ENCODE measurements around the gene DSCAML1. TPM values are rescaled to one million over a fixed set of nuclear protein-coding genes. Genes with fewer than 3 reads are reported as not detected.

Gene DSCAML1
- total RNA-seq, 1 experiment from 2014 or later, result 0.59 TPM

DNA sequence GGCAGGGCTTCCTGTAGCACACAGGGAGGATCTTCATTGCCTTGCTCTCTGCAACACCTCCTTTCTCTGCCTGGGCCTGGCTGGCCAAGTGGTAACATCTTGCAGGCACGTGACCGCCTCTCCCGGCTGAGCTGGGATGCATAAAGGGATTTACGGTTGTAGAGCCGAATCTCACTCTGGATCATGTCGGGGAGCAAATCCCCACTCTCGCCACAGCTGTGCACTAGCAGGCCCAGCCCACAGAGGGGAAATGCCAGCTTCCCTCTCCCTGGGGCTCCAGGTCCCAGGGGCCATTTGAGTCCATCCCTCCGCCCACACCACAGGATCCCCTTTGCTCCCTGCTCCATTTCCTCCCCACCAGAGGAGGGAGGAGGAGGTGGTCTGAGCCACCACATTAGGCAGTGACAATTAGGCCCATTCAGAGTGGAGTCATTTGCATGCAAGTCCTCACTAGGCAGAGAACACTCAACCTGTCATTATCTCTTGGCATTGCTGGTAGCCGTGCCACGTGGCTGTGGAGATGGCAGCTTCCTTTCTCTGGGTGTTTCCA, 196.7 kb downstream of the DSCAML1 start:
- H3K36me3 ChIP-seq (replicated peaks; ENCODE audit: control insufficient read depth, insufficient read depth, low read length), result no peaks in the 10 kb centered on the region
- H3K27me3 ChIP-seq (ENCODE audit: control insufficient read depth, insufficient read depth, low read length), result no peaks in the 10 kb centered on the region; the same call in 1 of the 2 replicates
- no peak for DNase-seq
- no peak overlapping the region for H3K4me3 ChIP-seq (ENCODE audit: insufficient read depth, low read depth, low read length)

DNA sequence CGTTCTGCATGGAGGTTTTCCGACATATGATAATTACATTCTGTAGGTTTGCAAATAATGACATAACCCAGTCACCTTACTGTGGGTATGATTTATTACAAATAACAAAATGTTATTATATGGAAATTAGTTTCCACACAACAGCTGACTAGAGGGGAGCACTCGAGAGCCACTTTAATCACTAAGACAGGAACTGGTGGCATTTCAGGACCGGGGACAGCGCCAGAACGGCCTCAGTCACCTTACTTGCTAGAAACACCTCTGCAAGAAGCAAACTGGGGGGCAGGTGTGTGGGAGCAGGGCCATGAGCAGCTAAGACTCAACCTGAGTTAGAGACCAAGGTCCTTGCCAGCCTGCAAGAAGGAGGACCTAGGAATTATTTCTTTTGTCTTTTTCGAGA, 199.9 kb downstream of the DSCAML1 start:
- H3K36me3 ChIP-seq (replicated peaks; ENCODE audit: control insufficient read depth, insufficient read depth, low read length), result no peaks in the 10 kb centered on the region
- no peaks in the 10 kb centered on the region for H3K27me3 ChIP-seq (ENCODE audit: control insufficient read depth, insufficient read depth, low read length)
- H3K4me3 ChIP-seq (ENCODE audit: insufficient read depth, low read depth, low read length), result no peak overlapping the region
- DNase-seq, result peak; percentile 80

DNA sequence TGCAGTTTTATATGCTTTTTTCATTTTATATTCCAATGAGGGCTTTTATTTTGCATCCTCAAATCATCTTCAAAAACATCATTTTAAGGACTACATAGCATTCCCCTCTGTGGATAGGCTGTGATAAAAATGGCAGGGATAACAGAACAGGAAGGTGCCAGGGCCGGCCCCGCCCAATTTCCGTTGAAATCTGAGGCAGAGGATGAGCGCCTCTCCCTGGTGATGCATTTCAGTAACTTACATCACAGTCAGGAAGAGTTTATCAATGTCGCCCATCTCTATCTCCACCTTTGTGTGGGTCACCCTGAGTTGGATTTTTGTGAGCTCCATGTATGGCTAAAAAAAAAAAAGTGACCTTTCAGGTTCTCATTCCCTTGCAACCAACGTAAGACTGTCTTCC, 201.6 kb downstream of the DSCAML1 start:
- peak; percentile 71 for DNase-seq
- no peaks in the 10 kb centered on the region for H3K27me3 ChIP-seq (ENCODE audit: control insufficient read depth, insufficient read depth, low read length)
- H3K4me3 ChIP-seq (ENCODE audit: insufficient read depth, low read depth, low read length), result no peak overlapping the region
- H3K36me3 ChIP-seq (replicated peaks; ENCODE audit: control insufficient read depth, insufficient read depth, low read length), result no peaks in the 10 kb centered on the region

DNA sequence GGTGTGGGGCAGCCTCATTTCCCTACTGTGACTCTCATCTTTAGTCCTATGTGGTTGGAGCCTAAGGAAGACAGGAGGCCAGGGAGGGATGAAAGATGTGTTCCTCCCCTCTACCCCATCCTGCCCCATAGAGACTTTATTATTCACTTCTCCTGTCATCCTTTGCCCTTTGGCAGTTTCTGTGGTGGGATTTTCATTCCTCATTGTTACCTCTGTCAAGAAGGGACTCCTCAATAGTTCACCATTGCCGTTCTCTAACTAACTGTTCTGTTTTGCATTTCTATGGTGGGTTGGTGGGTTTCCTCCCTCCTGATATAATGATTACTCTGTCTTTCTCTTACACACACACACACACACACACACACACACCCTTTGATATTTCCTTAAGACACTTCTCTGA, 202.3 kb downstream of the DSCAML1 start:
- Histone ChIP-seq H3K4me3 (ENCODE audit: insufficient read depth, low read depth, low read length) (no peak overlapping the region), H3K27me3 (ENCODE audit: control insufficient read depth, insufficient read depth, low read length) (no peaks in the 10 kb centered on the region), H3K36me3 (replicated peaks; ENCODE audit: control insufficient read depth, insufficient read depth, low read length) (no peaks in the 10 kb centered on the region)
- no peak for DNase-seq

DNA sequence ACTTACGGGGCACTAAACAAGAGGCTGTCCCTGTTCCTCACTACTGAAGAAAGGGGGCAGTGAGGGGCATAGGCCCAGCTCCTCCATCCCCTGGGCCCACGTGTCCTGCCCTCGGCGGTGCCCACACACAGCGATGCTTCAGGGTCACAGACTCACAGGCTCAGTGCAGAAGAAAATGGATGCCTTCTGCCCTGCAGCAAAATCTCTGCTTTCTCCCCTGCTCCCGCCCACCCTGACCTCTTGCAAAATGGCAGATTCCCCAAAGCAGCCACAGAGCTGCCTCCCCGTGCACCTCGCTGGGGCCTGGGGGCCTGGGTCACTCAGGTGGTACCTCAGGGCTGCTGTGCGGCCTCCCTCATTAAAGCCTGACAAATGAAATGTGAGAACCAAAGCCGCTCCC, 204.0 kb downstream of the DSCAML1 start:
- no peaks in the 10 kb centered on the region for H3K36me3 ChIP-seq (replicated peaks; ENCODE audit: control insufficient read depth, insufficient read depth, low read length)
- H3K4me3 ChIP-seq (ENCODE audit: insufficient read depth, low read depth, low read length), result no peak overlapping the region
- DNase-seq, result peak; percentile 20
- no peaks in the 10 kb centered on the region for H3K27me3 ChIP-seq (ENCODE audit: control insufficient read depth, insufficient read depth, low read length)

DNA sequence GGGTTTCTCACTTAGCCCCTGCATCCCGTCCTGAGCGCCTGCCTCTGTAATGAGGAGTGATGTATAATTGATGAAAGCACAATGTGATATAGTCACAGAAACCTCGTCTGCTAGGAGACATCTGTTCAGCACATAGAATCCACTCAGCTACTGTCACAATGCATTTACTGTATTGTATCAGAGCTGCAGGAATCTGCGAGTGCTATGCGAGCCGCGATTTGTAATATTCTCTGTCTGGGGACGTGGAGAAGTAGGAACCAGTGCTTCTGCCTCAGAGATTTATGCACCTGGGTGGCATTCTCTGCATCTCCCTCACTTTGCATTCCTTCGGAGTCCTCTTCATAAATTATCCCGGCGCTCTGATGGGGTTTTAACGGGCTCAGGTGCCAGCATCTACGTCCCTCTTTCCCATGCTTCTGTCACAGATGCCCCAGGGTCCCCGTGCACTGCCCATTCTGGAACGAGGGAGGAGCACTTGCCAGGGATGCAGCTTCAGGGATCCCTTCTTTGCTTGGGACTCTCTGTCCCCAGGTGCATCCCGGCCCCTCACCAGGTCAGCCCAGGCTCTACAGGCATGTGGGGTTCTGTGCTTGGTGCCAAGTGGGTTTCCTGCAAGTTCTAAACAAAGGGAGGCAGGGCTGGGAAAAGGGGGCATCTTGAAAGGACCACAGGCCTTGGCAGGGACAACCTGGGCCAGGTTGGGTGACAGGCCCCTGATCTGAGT, 205.5 kb downstream of the DSCAML1 start:
- Histone ChIP-seq H3K27me3 (ENCODE audit: control insufficient read depth, insufficient read depth, low read length) (no peaks in the 10 kb centered on the region; the same call in 1 of the 2 replicates), H3K4me3 (ENCODE audit: insufficient read depth, low read depth, low read length) (no peak overlapping the region), H3K36me3 (replicated peaks; ENCODE audit: control insufficient read depth, insufficient read depth, low read length) (no peaks in the 10 kb centered on the region)
- DNase-seq, result no peak

DNA sequence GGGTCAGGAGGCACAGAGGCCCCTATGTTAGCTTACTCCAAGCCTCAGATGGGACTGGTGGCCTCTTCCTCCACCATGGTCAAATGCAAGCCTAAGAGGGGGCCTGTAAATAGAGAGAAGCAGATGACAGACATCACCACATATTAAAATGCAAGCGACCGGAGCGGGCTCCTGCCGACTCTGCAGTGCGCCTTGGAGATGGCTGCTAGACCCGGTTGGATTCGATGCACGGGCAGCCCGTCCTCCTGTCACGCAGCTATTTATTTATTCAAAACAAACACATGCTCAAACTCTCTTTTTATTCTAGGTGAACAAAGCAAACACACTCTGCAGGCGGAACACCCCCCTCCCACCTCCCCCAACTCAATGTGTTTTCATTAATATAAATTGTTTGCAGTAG, 208.0 kb downstream of the DSCAML1 start:
- Histone ChIP-seq H3K4me3 (ENCODE audit: insufficient read depth, low read depth, low read length) (no peak overlapping the region), H3K36me3 (replicated peaks; ENCODE audit: control insufficient read depth, insufficient read depth, low read length) (no peaks in the 10 kb centered on the region), H3K27me3 (ENCODE audit: control insufficient read depth, insufficient read depth, low read length) (no peaks in the 10 kb centered on the region; the same call in 1 of the 2 replicates)
- DNase-seq, result no peak

DNA sequence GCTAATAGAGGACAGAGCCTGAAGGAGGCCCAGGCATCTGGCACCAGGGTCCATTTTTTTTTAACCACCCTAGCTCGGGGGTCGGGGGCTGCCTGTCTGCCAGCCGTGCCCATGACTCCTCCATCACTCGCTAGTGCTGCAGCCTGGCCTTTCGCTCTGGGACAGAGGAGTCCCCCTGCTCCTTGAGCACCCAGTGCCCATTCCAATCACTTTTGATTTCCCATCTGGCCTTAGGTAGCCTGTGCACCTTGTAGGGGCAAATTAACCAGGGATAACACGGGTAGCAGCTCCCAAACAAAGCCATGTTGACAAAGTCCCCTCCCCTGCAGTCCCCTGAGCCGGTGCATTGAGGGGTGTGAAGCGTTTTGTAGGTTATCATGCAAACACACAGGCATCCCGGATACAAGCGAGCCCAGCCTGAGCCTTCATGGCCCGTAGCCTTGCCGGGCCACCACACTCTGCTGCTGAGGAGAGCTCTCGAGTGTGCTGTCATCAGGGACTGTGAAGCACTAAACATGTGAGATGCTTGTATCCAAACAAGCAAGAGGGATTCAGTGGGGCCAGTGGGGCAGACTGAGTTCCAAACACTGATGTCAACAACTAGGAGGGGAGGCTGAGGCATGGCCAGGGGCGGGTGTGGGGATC, 208.7 kb downstream of the DSCAML1 start:
- H3K27me3 ChIP-seq (ENCODE audit: control insufficient read depth, insufficient read depth, low read length), result no peaks in the 10 kb centered on the region; the same call in 1 of the 2 replicates
- DNase-seq, result no peak
- no peaks in the 10 kb centered on the region for H3K36me3 ChIP-seq (replicated peaks; ENCODE audit: control insufficient read depth, insufficient read depth, low read length)
- H3K4me3 ChIP-seq (ENCODE audit: insufficient read depth, low read depth, low read length), result no peak overlapping the region

DNA sequence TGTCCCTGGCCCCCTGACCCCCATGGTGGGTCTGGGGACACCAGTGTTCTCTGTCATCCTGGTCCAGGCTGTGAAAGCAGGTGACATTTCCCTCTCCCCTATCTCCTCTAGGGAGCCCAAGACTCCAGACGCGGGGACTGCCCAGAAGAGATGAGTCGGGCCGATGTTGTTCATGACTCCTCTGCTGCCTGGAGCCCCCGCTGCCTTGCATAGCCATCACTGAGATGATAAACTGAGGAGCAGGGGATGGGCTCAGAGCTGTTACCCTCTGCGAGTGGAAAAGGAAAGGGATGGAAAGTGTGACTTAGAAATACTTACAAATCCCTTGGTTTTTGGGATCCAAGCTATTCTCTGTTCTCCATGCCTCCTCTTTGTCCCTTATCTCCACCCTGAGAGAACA, 209.6 kb downstream of the DSCAML1 start:
- no peak for DNase-seq
- Histone ChIP-seq H3K36me3 (replicated peaks; ENCODE audit: control insufficient read depth, insufficient read depth, low read length) (no peaks in the 10 kb centered on the region), H3K4me3 (ENCODE audit: insufficient read depth, low read depth, low read length) (no peak overlapping the region), H3K27me3 (ENCODE audit: control insufficient read depth, insufficient read depth, low read length) (no peaks in the 10 kb centered on the region; the same call in 1 of the 2 replicates)

DNA sequence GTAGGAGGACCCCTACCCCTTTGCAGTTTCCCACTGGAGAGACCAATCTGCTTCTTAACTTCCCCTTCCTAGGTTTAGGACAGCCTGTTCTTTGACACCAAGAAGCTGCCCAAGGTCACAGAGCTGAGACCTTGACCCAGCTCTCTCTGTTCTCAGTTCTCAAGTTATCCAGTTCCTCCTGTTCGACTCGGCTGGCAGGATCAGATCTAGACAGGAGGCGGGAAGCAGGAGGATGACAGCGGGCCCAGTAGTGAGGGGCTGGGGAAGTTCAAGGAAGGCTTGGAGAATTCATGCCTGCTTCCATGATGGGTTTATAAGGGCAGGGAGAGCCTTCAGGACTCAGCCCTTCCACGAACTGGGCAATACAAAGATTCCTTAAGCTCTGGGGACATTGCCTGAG, 210.6 kb downstream of the DSCAML1 start:
- Histone ChIP-seq H3K36me3 (replicated peaks; ENCODE audit: control insufficient read depth, insufficient read depth, low read length) (no peaks in the 10 kb centered on the region), H3K27me3 (ENCODE audit: control insufficient read depth, insufficient read depth, low read length) (no peaks in the 10 kb centered on the region; the same call in 1 of the 2 replicates), H3K4me3 (ENCODE audit: insufficient read depth, low read depth, low read length) (no peak overlapping the region)
- DNase-seq, result no peak

DNA sequence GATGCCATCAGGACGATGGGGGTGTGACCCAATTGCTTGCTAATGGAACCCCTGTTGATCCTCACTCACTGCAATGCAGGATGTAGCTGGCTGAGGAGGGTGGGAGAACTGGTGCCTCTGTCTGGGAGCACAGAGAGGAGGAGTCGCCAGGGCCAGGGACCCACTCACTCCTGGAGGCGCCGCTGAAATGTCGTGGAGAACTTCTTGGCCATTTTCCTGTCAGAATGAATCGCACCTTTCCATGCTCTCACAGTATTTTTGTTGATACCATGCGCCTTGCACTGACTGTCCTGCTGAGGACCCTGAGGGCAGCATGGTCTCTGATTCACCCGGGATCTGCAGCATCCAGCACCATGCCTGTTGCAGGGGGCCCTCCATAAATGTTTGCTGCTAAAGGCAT, 211.4 kb downstream of the DSCAML1 start:
- H3K4me3 ChIP-seq (ENCODE audit: insufficient read depth, low read depth, low read length), result no peak overlapping the region
- no peaks in the 10 kb centered on the region; the same call in 1 of the 2 replicates for H3K27me3 ChIP-seq (ENCODE audit: control insufficient read depth, insufficient read depth, low read length)
- no peak for DNase-seq
- H3K36me3 ChIP-seq (replicated peaks; ENCODE audit: control insufficient read depth, insufficient read depth, low read length), result no peaks in the 10 kb centered on the region

DNA sequence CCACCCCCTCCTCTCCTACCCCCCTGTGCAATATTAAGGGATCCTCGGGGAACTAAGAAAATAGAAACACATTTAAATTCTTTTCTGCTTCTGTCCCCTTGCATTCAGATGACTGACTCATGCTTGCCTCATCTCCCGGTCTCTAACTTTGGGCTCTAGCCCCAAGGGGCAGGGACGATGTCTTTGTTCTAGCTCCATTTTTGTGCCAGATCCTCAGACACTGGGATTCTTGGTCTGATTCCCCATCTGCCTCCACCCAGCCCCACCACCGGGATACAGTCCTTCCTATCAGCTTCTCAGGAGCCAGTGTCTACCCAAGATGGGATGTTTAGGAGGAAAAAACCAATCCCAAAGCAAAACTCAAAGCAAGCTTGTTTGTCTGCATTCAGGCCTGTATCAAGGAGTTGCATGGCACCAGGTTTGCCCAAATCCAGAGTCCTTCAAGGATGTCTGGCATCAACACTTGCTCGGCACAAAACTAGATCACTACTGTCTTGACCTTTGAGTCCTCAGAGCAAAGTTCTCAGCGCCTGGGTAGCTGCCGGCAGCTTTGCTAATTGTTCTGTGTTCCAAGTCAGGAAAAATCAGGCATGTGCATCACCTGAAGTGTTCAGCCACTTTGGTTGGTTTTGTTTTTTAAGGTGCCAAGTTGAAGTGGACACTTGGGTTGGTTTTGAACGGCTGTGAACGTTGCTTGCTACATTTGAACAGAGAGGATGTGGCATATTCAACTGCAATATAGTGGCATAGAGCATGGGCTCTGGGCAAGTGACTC, 212.8 kb downstream of the DSCAML1 start:
- Histone ChIP-seq H3K36me3 (replicated peaks; ENCODE audit: control insufficient read depth, insufficient read depth, low read length) (no peaks in the 10 kb centered on the region), H3K27me3 (ENCODE audit: control insufficient read depth, insufficient read depth, low read length) (no peaks in the 10 kb centered on the region; the same call in 1 of the 2 replicates), H3K4me3 (ENCODE audit: insufficient read depth, low read depth, low read length) (no peak overlapping the region)
- DNase-seq, result no peak

DNA sequence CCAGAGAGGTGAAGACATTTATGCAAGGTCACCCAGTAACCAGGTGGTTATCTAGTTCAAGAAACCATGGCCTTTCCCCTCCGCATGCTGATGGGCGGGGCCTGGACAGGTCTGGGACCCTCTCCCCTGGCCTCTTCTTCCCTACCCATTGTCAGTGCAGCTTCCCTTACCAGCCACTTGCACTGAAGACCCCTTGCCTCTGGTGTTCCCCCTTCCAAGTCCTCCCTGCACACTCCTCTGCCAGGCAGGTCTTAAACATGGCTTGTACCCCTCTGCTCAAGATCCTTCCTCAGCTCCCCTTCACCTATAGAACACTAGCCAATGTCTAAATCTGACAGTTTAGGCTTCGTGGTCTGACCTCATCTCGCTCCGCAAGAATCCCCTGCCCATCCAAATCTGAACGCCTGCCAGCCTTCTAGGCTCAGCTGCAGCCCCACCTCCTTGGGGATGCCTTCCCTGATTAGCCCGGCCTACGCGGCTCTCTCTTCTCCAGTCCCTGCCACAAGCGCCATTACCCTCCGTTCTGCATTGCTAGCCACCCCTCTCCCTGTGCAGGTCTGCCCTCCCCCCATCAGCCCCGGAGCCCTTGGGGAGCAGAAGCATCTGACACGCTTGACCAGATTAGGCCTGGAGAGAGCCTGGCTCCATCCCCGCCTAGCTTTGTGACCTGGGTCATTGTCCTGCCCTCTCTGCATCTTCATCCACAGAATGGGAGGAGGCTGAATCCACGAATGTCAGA, 213.8 kb downstream of the DSCAML1 start:
- Histone ChIP-seq H3K4me3 (ENCODE audit: insufficient read depth, low read depth, low read length) (no peak overlapping the region), H3K36me3 (replicated peaks; ENCODE audit: control insufficient read depth, insufficient read depth, low read length) (no peaks in the 10 kb centered on the region), H3K27me3 (ENCODE audit: control insufficient read depth, insufficient read depth, low read length) (no peaks in the 10 kb centered on the region; the same call in 1 of the 2 replicates)
- peak; percentile 72 for DNase-seq

DNA sequence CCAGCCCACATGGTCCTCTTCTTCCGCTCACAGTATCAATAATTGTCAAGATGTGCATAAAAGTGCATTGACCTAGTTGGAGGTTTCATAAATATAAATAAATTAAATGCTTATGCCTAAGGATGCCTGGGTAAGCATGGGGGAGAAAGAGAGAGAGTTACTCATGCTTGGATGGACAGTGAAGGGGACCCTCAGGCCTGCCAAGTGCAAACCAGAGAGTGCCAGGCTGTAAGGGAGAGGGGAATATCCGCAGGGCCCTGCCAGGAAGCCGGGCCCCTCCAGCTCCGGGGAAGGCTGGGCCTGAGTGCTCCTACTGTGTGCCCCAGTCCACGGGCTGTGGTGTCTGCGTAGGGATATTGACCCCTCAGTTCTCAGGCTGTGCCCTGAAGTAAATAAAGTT, 214.6 kb downstream of the DSCAML1 start:
- no peaks in the 10 kb centered on the region; the same call in 1 of the 2 replicates for H3K27me3 ChIP-seq (ENCODE audit: control insufficient read depth, insufficient read depth, low read length)
- H3K4me3 ChIP-seq (ENCODE audit: insufficient read depth, low read depth, low read length), result no peak overlapping the region
- DNase-seq, result no peak
- H3K36me3 ChIP-seq (replicated peaks; ENCODE audit: control insufficient read depth, insufficient read depth, low read length), result no peaks in the 10 kb centered on the region
